GM10847 (cell line): Measurements from ENCODE around the gene METRNL.

Source experiments
- POLR2A ChIP-seq: IDR thresholded peaks from 2 replicates; pipeline ENCODE4 v1.6.1; 2011; ENCODE audit not compliant: insufficient read length; ENCODE audit errors: extremely low read depth

METRNL gene

DNA sequence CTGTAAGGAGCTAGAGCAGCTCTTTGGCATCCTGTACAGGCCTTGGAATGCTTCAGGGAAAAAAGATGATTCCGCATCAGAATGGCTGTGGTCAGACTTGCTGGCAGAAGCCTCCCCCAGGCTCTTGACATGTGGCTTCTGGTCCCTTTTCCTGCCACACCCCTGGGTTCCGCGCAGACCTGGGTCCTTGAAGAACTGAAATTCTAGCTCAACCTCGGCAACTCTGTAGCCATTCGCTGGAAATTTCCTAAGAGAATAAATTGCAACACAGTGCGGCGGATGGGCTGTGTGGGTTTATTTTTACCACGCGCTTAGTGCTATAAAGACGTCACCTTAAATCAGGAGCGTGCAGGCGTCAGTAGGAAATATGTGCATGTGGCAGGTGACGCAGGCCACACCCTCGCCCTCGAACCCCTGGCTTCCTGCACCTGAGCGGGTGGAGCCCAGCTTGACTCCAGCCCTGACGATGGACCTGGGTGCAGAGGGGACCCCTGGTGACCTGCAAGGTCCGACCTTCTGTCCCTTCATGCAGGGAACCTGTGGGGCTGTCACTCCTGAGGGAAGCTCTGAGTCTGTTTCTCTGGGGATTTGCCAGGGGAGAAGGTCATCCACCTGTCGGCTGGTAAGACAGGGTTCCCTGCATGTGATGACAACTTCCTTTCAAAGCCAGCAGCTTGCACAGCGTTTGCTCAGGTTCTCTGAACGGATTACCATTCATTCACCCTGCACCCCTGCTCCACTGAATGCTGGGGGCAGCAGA lies 46.3 kb downstream of the METRNL start:
- TF ChIP-seq POLR2A = no peak

DNA sequence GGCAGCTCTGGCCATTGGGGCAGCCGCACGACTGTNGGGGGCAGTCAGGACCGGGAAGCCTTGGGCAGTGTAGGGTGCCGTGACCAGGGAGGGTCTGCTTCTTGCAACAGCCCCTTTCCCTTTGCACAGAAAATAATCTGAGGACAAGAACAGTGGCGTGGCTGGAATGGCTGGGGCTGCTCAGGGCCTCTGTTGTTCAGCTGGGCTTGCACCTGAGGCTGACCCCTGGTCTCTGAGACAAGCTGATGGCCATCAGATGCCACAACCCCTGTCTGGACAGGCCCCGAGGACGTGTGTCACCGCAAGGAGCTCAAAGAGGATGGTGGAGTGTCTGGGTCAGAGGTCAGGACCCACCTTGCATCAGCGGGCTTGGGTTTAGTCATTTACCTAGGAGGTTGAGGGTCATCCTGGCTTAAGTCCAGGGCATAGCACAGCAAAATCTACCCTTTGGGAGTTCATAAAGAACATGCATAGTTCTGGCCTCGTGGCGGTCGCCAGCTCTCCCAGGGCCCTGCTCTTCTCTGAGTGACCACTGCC lies 46.9 kb downstream of the METRNL start:
- TF ChIP-seq POLR2A = no peak

- no peak for TF ChIP-seq POLR2A
Measured at GRCh38 chr17:83127431-83128160, 48.2 kb downstream of the METRNL start.

DNA sequence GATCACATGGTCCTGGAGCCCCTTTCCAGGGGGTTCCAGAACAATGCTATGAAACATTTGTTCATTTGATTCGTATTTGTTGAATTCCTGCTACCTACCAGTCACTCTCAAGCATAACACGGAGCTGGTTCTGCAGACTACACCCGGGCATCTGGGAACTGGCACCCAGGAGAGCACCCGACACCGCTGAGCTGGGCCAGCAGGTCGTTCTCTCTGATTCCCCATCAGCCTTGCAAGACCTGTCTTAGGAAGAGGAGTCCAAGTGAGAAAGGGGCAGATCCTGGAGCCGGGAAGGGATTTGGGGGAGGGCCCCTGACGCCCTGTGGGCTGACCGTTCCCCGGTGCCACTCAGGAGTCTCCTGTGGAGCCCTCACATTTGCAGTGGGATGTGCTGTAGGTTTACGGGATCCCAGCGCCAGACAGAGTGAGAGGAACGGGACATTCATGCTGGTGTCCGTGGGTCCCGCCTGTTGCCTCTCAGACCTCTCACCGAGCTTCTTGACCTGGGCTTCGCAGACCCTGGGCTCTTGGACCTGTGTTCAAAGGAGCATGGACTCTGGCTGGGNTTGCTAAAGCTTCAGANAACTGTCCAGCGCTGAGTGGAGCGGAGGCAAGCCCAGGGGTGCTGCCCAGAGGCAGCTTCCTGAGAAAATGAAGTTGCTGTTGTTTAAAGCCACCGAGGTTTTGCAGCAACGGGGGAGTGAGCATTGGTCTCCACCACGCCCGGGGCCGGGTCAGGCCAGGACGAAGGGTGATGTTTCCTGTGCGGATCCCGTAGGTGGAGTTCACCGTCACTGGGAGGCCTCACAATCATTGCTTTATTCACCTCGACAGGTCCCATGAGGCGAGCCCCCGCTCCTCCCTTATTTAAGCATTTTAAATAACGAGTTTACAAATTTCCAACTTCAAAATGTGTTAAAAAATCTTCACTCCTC lies 49.2 kb downstream of the METRNL start:
- no peak for TF ChIP-seq POLR2A

GRCh38 chr17:83129676-83130075 lies 50.3 kb downstream of the METRNL start:
- no peak for TF ChIP-seq POLR2A

DNA sequence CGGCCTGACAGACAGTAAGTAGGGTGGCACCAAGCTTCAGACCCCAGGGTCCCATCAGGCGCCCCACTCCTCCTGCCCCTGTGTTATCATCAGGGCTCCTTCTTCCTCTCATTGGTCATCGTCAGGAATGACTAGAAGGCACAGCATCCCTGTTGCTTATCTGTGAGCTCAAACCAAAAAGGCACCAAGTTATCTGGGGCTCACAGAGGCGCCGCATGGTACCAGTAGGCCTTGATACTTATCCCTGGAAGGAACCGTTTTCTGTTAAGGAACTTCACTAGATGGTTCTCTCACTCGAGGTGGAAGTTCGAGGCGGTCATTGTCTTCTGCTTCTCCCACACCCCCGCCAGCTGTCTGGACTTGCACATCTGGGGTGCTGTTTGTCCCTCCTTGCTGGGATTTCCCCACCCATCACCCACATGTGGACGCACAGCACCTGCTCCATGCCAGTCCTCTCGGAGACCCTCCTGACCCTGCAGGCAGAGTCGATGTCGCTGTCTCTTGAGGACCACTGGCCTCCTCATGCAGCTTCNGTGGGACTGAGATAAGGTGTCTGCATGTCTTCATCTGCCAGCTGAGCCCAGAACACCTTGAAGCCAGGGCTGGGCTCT lies 52.1 kb downstream of the METRNL start:
- TF ChIP-seq POLR2A = no peak

GRCh38 chr17:83132251-83133081 lies 53.1 kb downstream of the METRNL start:
- no peak for TF ChIP-seq POLR2A

- TF ChIP-seq POLR2A = no peak
Measured at GRCh38 chr17:83133302-83134121, 54.1 kb downstream of the METRNL start.

DNA sequence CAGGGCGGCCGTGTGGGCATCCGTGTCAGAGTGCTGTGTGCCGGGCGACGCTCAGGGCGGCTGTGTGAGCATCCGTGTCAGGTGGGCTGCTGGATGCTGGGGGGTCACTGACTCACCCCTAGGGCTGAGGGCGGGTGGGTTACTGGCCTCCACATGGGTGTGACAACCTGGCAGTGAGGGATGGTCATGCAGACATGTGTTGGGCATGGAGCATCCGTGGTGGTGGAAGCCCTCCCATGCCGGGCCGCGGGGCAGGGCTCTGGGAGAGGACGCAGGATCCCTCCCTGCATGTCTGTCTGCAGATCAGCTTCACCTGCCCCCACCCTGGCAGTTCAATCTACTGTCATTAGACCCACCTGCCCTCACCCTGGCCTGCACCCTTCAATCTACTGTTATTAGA lies 56.3 kb downstream of the METRNL start:
- no peak for TF ChIP-seq POLR2A

GRCh38 chr17:83136156-83136555 lies 56.7 kb downstream of the METRNL start:
- no peak for TF ChIP-seq POLR2A

- TF ChIP-seq POLR2A = no peak
Measured at GRCh38 chr17:83136931-83137330, 57.5 kb downstream of the METRNL start.

- no peak for TF ChIP-seq POLR2A
Measured at GRCh38 chr17:83137523-83137922, 58.1 kb downstream of the METRNL start.

- no peak for TF ChIP-seq POLR2A
Measured at GRCh38 chr17:83138820-83139219, 59.4 kb downstream of the METRNL start.
